Measurements from ENCODE around the gene HAT1. TPM values are rescaled to one million over a fixed set of nuclear protein-coding genes. Genes with fewer than 3 reads are reported as not detected.
"Not testable (repeated sequence)": the region's sequence is repeated elsewhere in the genome, so short reads cannot be mapped to it uniquely, and the experiment has no call there.

HAT1 gene
- total RNA-seq: 25.3 TPM

GRCh38 chr2:171922230-171923022 lies at the start of gene HAT1:
Gene HAT1 (plus strand): TSS chr2:171922461. CDS start chr2:171922501, 40 bp downstream.
- peak; percentile 95 to 99 (median 97) for DNase-seq (ENCODE audit: low read depth in 2 of 3, low spot score in 2 of 3)

GRCh38 chr2:171874517-171874916 lies 47.7 kb upstream of the HAT1 start:
- DNase-seq (ENCODE audit: low read depth in 2 of 3, low spot score in 2 of 3): no peak

- DNase-seq (ENCODE audit: low read depth in 2 of 3, low spot score in 2 of 3): no peak
Observed at GRCh38 chr2:171874963-171875362, 47.3 kb upstream of the HAT1 start.

GRCh38 chr2:171878481-171878993 lies 43.7 kb upstream of the HAT1 start:
- no peak for DNase-seq (ENCODE audit: low read depth in 2 of 3, low spot score in 2 of 3)

- no peak for DNase-seq (ENCODE audit: low read depth in 2 of 3, low spot score in 2 of 3)
Observed at GRCh38 chr2:171879865-171880264, 42.4 kb upstream of the HAT1 start.

GRCh38 chr2:171880774-171881173 lies 41.5 kb upstream of the HAT1 start:
- DNase-seq (ENCODE audit: low read depth in 2 of 3, low spot score in 2 of 3): no peak

- no peak for DNase-seq (ENCODE audit: low read depth in 2 of 3, low spot score in 2 of 3)
Observed at GRCh38 chr2:171882089-171882769, 40.0 kb upstream of the HAT1 start.

GRCh38 chr2:171883275-171883893 lies 38.9 kb upstream of the HAT1 start:
- DNase-seq (ENCODE audit: low read depth in 2 of 3, low spot score in 2 of 3): no peak

- no peak for DNase-seq (ENCODE audit: low read depth in 2 of 3, low spot score in 2 of 3)
Observed at GRCh38 chr2:171889333-171889732, 32.9 kb upstream of the HAT1 start.

GRCh38 chr2:171889808-171890207 lies 32.5 kb upstream of the HAT1 start:
- no peak for DNase-seq (ENCODE audit: low read depth in 2 of 3, low spot score in 2 of 3)

GRCh38 chr2:171893196-171893823 lies 29.0 kb upstream of the HAT1 start:
- DNase-seq (ENCODE audit: low read depth in 2 of 3, low spot score in 2 of 3): no peak

GRCh38 chr2:171893824-171894611 lies 28.2 kb upstream of the HAT1 start, which contains the start of gene SLC25A12:
Gene SLC25A12 (minus strand): TSS chr2:171894244. CDS start chr2:171894214, 30 bp downstream.
- peak; percentile 48 to 78 (median 74) for DNase-seq (ENCODE audit: low read depth in 2 of 3, low spot score in 2 of 3)

- DNase-seq (ENCODE audit: low read depth in 2 of 3, low spot score in 2 of 3): no peak
Observed at GRCh38 chr2:171894612-171894947, 27.7 kb upstream of the HAT1 start.

GRCh38 chr2:171895786-171896185 lies 26.5 kb upstream of the HAT1 start:
- DNase-seq (ENCODE audit: low read depth in 2 of 3, low spot score in 2 of 3): no peak

- not testable (repeated sequence) for DNase-seq (ENCODE audit: low read depth in 2 of 3, low spot score in 2 of 3)
Observed at GRCh38 chr2:171899623-171900282, 22.5 kb upstream of the HAT1 start.

- no peak for DNase-seq (ENCODE audit: low read depth in 2 of 3, low spot score in 2 of 3)
Observed at GRCh38 chr2:171902840-171903420, 19.3 kb upstream of the HAT1 start.

- no peak for DNase-seq (ENCODE audit: low read depth in 2 of 3, low spot score in 2 of 3)
Observed at GRCh38 chr2:171908235-171908634, 14.0 kb upstream of the HAT1 start.

GRCh38 chr2:171909266-171909665 lies 13.0 kb upstream of the HAT1 start:
- DNase-seq (ENCODE audit: low read depth in 2 of 3, low spot score in 2 of 3): no peak

GRCh38 chr2:171910494-171910893 lies 11.8 kb upstream of the HAT1 start:
- no peak for DNase-seq (ENCODE audit: low read depth in 2 of 3, low spot score in 2 of 3)

All from hematopoietic multipotent progenitor cell (in vitro differentiated cells).